IPS DF 19.7 (cell line): ENCODE data around the gene DIS3L2.
"Not testable (repeated sequence)": the region's sequence is repeated elsewhere in the genome, so short reads cannot be mapped to it uniquely, and the experiment has no call there.

Source experiments
- DNase-seq: peaks from one replicate; pipeline ENCODE4 v3.0.0-alpha.2; 2013; ENCODE audit warnings: low read depth, low spot score

Gene DIS3L2

GRCh38 chr2:232367016-232367415 lies 405.5 kb downstream of the DIS3L2 start:
- no peak for DNase-seq

- DNase-seq: no peak
Measured at GRCh38 chr2:232367591-232368233, 406.2 kb downstream of the DIS3L2 start.

GRCh38 chr2:232368311-232368731 lies 406.8 kb downstream of the DIS3L2 start:
- no peak for DNase-seq

- no peak for DNase-seq
Measured at GRCh38 chr2:232369126-232369951, 407.8 kb downstream of the DIS3L2 start.

GRCh38 chr2:232370007-232370406 lies 408.5 kb downstream of the DIS3L2 start:
- DNase-seq: not testable (repeated sequence)

- no peak for DNase-seq
Measured at GRCh38 chr2:232372231-232373208, 411.0 kb downstream of the DIS3L2 start.

- no peak for DNase-seq
Measured at GRCh38 chr2:232374356-232374755, 412.8 kb downstream of the DIS3L2 start.

- DNase-seq: no peak
Measured at GRCh38 chr2:232375164-232375563, 413.7 kb downstream of the DIS3L2 start.

GRCh38 chr2:232376260-232376659 lies 414.7 kb downstream of the DIS3L2 start:
- DNase-seq: no peak

GRCh38 chr2:232376713-232377112 lies 415.2 kb downstream of the DIS3L2 start:
- no peak for DNase-seq

GRCh38 chr2:232377319-232377718 lies 415.8 kb downstream of the DIS3L2 start:
- no peak for DNase-seq

- no peak for DNase-seq
Measured at GRCh38 chr2:232377841-232378734, 416.6 kb downstream of the DIS3L2 start.

GRCh38 chr2:232378735-232379151 lies 417.2 kb downstream of the DIS3L2 start, which contains the start of gene ALPP:
TSS of gene ALPP (plus strand) at chr2:232378751. CDS start at chr2:232378803, 52 bp downstream.
- DNase-seq: not testable (repeated sequence)

GRCh38 chr2:232379610-232380590 lies 418.4 kb downstream of the DIS3L2 start:
- DNase-seq: not testable (repeated sequence)

GRCh38 chr2:232381204-232382031 lies 419.9 kb downstream of the DIS3L2 start:
- DNase-seq: not testable (repeated sequence)

GRCh38 chr2:232382331-232383225 lies 421.1 kb downstream of the DIS3L2 start:
- no peak for DNase-seq

GRCh38 chr2:232384466-232384865 lies 423.0 kb downstream of the DIS3L2 start:
- DNase-seq: no peak
